NCI-H1092 (cell line): Measurements from ENCODE around the gene THBS1.

ENCODE experiments used
- DNase-seq: peaks from one replicate; lab custom pipeline; 2025; lab: John Stamatoyannopoulos, UW

Gene THBS1

GRCh38 chr15:39580485-39581241 is at the start of gene THBS1:
Gene THBS1 (plus strand): TSS chr15:39581079. CDS start chr15:39581858, 779 bp downstream.
- no peak for DNase-seq

- DNase-seq, result no peak
Observed at GRCh38 chr15:39534996-39535395, 45.9 kb upstream of the THBS1 start.

- DNase-seq, result no peak
Observed at GRCh38 chr15:39535466-39535865, 45.4 kb upstream of the THBS1 start.

GRCh38 chr15:39538936-39539335 is 41.9 kb upstream of the THBS1 start:
- no peak for DNase-seq

GRCh38 chr15:39539466-39539865 is 41.4 kb upstream of the THBS1 start:
- no peak for DNase-seq

- DNase-seq, result no peak
Observed at GRCh38 chr15:39539973-39540558, 40.8 kb upstream of the THBS1 start.

- DNase-seq, result no peak
Observed at GRCh38 chr15:39542385-39543065, 38.4 kb upstream of the THBS1 start.

- DNase-seq, result no peak
Observed at GRCh38 chr15:39543651-39544050, 37.2 kb upstream of the THBS1 start.

- no peak for DNase-seq
Observed at GRCh38 chr15:39546842-39547241, 34.0 kb upstream of the THBS1 start.

GRCh38 chr15:39548561-39548960 is 32.3 kb upstream of the THBS1 start:
- no peak for DNase-seq

GRCh38 chr15:39549912-39550311 is 31.0 kb upstream of the THBS1 start:
- DNase-seq, result no peak

GRCh38 chr15:39551476-39551875 is 29.4 kb upstream of the THBS1 start:
- no peak for DNase-seq

GRCh38 chr15:39552556-39552955 is 28.3 kb upstream of the THBS1 start:
- no peak for DNase-seq

- DNase-seq, result peak; percentile 74
Observed at GRCh38 chr15:39553947-39554693, 26.8 kb upstream of the THBS1 start.

- DNase-seq, result no peak
Observed at GRCh38 chr15:39554746-39555387, 26.0 kb upstream of the THBS1 start.

- no peak for DNase-seq
Observed at GRCh38 chr15:39555885-39556284, 25.0 kb upstream of the THBS1 start.

- DNase-seq, result no peak
Observed at GRCh38 chr15:39556461-39556860, 24.4 kb upstream of the THBS1 start.

- no peak for DNase-seq
Observed at GRCh38 chr15:39558421-39558820, 22.5 kb upstream of the THBS1 start.

GRCh38 chr15:39564972-39565665 is 15.8 kb upstream of the THBS1 start:
- no peak for DNase-seq

GRCh38 chr15:39565851-39566250 is 15.0 kb upstream of the THBS1 start:
- DNase-seq, result no peak

GRCh38 chr15:39573287-39573686 is 7.6 kb upstream of the THBS1 start:
- DNase-seq, result no peak
